H1 (cell line): ENCODE results near the gene SLC43A1. TPM values are rescaled to one million over a fixed set of nuclear protein-coding genes. Genes with fewer than 3 reads are reported as not detected.

Source experiments
- CTCF ChIA-PET: fragments of 300-600 bp; sonication (Branson Sonifier 250); formaldehyde crosslinking; loops from one replicate; lab custom pipeline; 2021; ENCODE audit not compliant: partially characterized antibody; lab: Charles Lee
- POLR2A ChIA-PET: fragments of 300-600 bp; sonication (Branson Sonifier 250); formaldehyde crosslinking; loops from one replicate; lab custom pipeline; 2021; ENCODE audit warnings: inconsistent platforms; ENCODE audit not compliant: partially characterized antibody; lab: Charles Lee
- DNase-seq, 2 experiments: peaks; one replicate each; pipeline versions ENCODE4 v3.0.0 to v3.0.0-alpha.2; 2010 to 2022; ENCODE audit warnings: low spot score in 2 of 2, low read depth in 1 of 2, mixed read lengths in 1 of 2
- FAIRE-seq: peaks from 2 replicates; lab custom pipeline; 2011; peaks lifted over from hg19 to GRCh38; lab: Jason Lieb, UNC
- H2AFZ ChIP-seq: 2 replicates; pipeline ENCODE4 v1.8.1; 2012; ENCODE audit warnings: low read length, inconsistent platforms
- H2AK5ac ChIP-seq: 2 replicates; pipeline ENCODE4 v1.6.1; 2013; ENCODE audit warnings: low read depth, low read length
- H2BK120ac ChIP-seq: replicated peaks from 2 replicates; pipeline ENCODE3; 2013; ENCODE audit warnings: low read depth, low read length, inconsistent platforms
- H2BK12ac ChIP-seq: 2 replicates; pipeline ENCODE4 v1.6.1; 2013; ENCODE audit warnings: low read depth, low read length
- H2BK15ac ChIP-seq: 2 replicates; pipeline ENCODE4 v1.6.1; 2013; ENCODE audit warnings: low read length
- H2BK20ac ChIP-seq: 2 replicates; pipeline ENCODE4 v1.6.1; 2013; ENCODE audit warnings: low read length
- H2BK5ac ChIP-seq: 2 replicates; pipeline ENCODE4 v1.6.1; 2013; ENCODE audit warnings: low read depth, low read length
- H3K14ac ChIP-seq: 2 replicates; pipeline ENCODE4 v1.6.1; 2013; ENCODE audit warnings: inconsistent platforms; ENCODE audit not compliant: insufficient read length
- H3K18ac ChIP-seq: 2 replicates; pipeline ENCODE4 v1.6.1; 2013; ENCODE audit warnings: low read length; ENCODE audit errors: extremely low read depth
- H3K23ac ChIP-seq: 2 replicates; pipeline ENCODE4 v1.6.1; 2013; ENCODE audit warnings: inconsistent platforms; ENCODE audit not compliant: insufficient read length
- H3K23me2 ChIP-seq: 2 replicates; pipeline ENCODE4 v1.6.1; 2013; ENCODE audit warnings: low read depth, low read length
- H3K27ac ChIP-seq: 2 replicates; pipeline ENCODE4 v1.6.1; 2011; ENCODE audit warnings: low read depth, low read length, inconsistent platforms
- H3K27me3 ChIP-seq, 4 experiments: replicated peaks in 1 of 4; 1 replicate in 1 of 4; 2 replicates in 3 of 4; pipeline versions ENCODE4 v1.6.1 to v1.8.1; 2011 to 2013; ENCODE audit warnings: low read length in 3 of 4, mild to moderate bottlenecking in 3 of 4, inconsistent platforms in 2 of 4, mixed read lengths in 2 of 4, moderate library complexity in 1 of 4; ENCODE audit not compliant: control insufficient read depth in 3 of 4, insufficient read depth in 3 of 4; ENCODE audit errors: extremely low read depth in 1 of 4
- H3K36me3 ChIP-seq, 4 experiments: 2 replicates each; pipeline versions ENCODE4 v1.6.1 to v1.8.1; 2011 to 2013; ENCODE audit warnings: mild to moderate bottlenecking in 4 of 4, low read length in 3 of 4, moderate library complexity in 2 of 4, control low read depth in 1 of 4, inconsistent platforms in 1 of 4; ENCODE audit not compliant: insufficient read depth in 4 of 4, control insufficient read depth in 2 of 4
- H3K4ac ChIP-seq: replicated peaks from 2 replicates; pipeline ENCODE3; 2013; ENCODE audit warnings: low read length, low read depth, mixed read lengths, inconsistent platforms; ENCODE audit not compliant: insufficient read length
- H3K4me1 ChIP-seq, 4 experiments: replicated peaks in 1 of 4; 1 replicate in 1 of 4; 2 replicates in 3 of 4; pipeline versions ENCODE4 v1.6.1 to v1.8.1; 2011 to 2013; ENCODE audit warnings: low read length in 3 of 4, inconsistent platforms in 2 of 4, mixed read lengths in 1 of 4; ENCODE audit not compliant: insufficient read depth in 4 of 4, control insufficient read depth in 3 of 4
- H3K4me2 ChIP-seq, 2 experiments: 2 replicates each; pipeline versions ENCODE4 v1.6.1 to v1.8.1; 2011 to 2013; ENCODE audit warnings: low read depth in 2 of 2, low read length in 2 of 2, control low read depth in 1 of 2, inconsistent platforms in 1 of 2, mild to moderate bottlenecking in 1 of 2; ENCODE audit not compliant: insufficient read depth in 1 of 2
- H3K4me3 ChIP-seq, 4 experiments: fragments of 200-600, 300-600 bp in 1 of 4; sonication (generic), shearing (Covaris generic), sonication (Bioruptor Twin) in 1 of 4; 2 replicates each; pipeline versions ENCODE4 v1.5.1 to v1.8.1; 2011 to 2016; ENCODE audit warnings: low read length in 4 of 4, low read depth in 3 of 4, control low read depth in 2 of 4, inconsistent platforms in 2 of 4, mild to moderate bottlenecking in 2 of 4, mixed read lengths in 1 of 4, moderate library complexity in 1 of 4; ENCODE audit not compliant: insufficient read depth in 2 of 4; ENCODE audit errors: extremely low read depth in 1 of 4
- H3K56ac ChIP-seq: replicated peaks from 2 replicates; pipeline ENCODE3; 2013; ENCODE audit warnings: low read depth, mild to moderate bottlenecking, mixed read lengths, low read length, inconsistent platforms; ENCODE audit not compliant: insufficient read length
- H3K79me1 ChIP-seq: 2 replicates; pipeline ENCODE4 v1.6.1; 2013; ENCODE audit warnings: low read depth, low read length, control low read depth
- H3K79me2 ChIP-seq, 2 experiments: 2 replicates each; pipeline versions ENCODE4 v1.6.1 to v1.8.1; 2012 to 2013; ENCODE audit warnings: low read length in 2 of 2, mild to moderate bottlenecking in 2 of 2, inconsistent platforms in 1 of 2; ENCODE audit not compliant: insufficient read depth in 2 of 2, control insufficient read depth in 1 of 2
- H3K9ac ChIP-seq, 4 experiments: replicated peaks in 1 of 4; 1 replicate in 1 of 4; 2 replicates in 3 of 4; pipeline versions ENCODE4 v1.6.1 to v1.8.1; 2011 to 2013; ENCODE audit warnings: low read depth in 3 of 4, low read length in 3 of 4, control low read depth in 2 of 4, mild to moderate bottlenecking in 2 of 4, moderate library complexity in 2 of 4, inconsistent platforms in 1 of 4; ENCODE audit errors: extremely low read depth in 1 of 4
- H3K9me3 ChIP-seq, 2 experiments: 2 replicates each; pipeline versions ENCODE4 v1.6.1 to v1.8.1; 2012 to 2013; ENCODE audit warnings: mild to moderate bottlenecking in 2 of 2, moderate library complexity in 2 of 2, control low read depth in 1 of 2, inconsistent platforms in 1 of 2, low read depth in 1 of 2, low read length in 1 of 2, mixed read lengths in 1 of 2; ENCODE audit not compliant: insufficient read depth in 2 of 2
- H4K20me1 ChIP-seq, 2 experiments: replicated peaks in 1 of 2; 2 replicates each; pipeline versions ENCODE3 to v1.8.1; 2011 to 2013; ENCODE audit warnings: inconsistent platforms in 2 of 2, low read length in 2 of 2, mild to moderate bottlenecking in 1 of 2; ENCODE audit not compliant: insufficient read depth in 2 of 2, control insufficient read depth in 1 of 2
- H4K5ac ChIP-seq: 2 replicates; pipeline ENCODE4 v1.6.1; 2013; ENCODE audit warnings: low read length, low read depth, mixed read lengths, inconsistent platforms; ENCODE audit not compliant: insufficient read length
- H4K8ac ChIP-seq: 2 replicates; pipeline ENCODE4 v1.8.0; 2013; ENCODE audit warnings: mild to moderate bottlenecking, moderate library complexity, low read length, inconsistent platforms; ENCODE audit not compliant: insufficient read depth; ENCODE audit errors: extremely low read depth
- H4K91ac ChIP-seq: replicated peaks from 2 replicates; pipeline ENCODE3; 2013; ENCODE audit warnings: low read length, mixed read lengths, inconsistent platforms; ENCODE audit not compliant: insufficient read length
- CHD1 ChIP-seq: IDR thresholded peaks from 2 replicates; pipeline ENCODE4 v1.6.1; 2012; ENCODE audit warnings: low read depth, low read length, improper control_type of control experiment
- CTBP2 ChIP-seq: IDR thresholded peaks from 2 replicates; pipeline ENCODE4 v1.7.0; 2011; ENCODE audit warnings: borderline replicate concordance, mild to moderate bottlenecking, moderate library complexity, mixed read lengths, low read length; ENCODE audit not compliant: insufficient read depth, insufficient read length
- CTCF ChIP-seq, 3 experiments: IDR thresholded peaks; 1 replicate in 2 of 3; 2 replicates in 1 of 3; pipeline versions ENCODE4 v1.5.1 to v1.6.1; 2011; ENCODE audit warnings: low read length in 3 of 3, mild to moderate bottlenecking in 3 of 3, inconsistent platforms in 2 of 3, low read depth in 1 of 3, moderate library complexity in 1 of 3; ENCODE audit not compliant: insufficient read depth in 1 of 3; ENCODE audit errors: control extremely low read depth in 1 of 3
- EGR1 ChIP-seq: IDR thresholded peaks from 2 replicates; pipeline ENCODE4 v1.6.1; 2011; ENCODE audit warnings: low read depth, low read length, borderline replicate concordance
- FOSL1 ChIP-seq: IDR thresholded peaks from 2 replicates; pipeline ENCODE4 v1.6.1; 2011; ENCODE audit warnings: mild to moderate bottlenecking, low read depth, low read length, moderate library complexity; ENCODE audit not compliant: insufficient read depth
- JUND ChIP-seq: IDR thresholded peaks from 2 replicates; pipeline ENCODE4 v1.6.1; 2011; ENCODE audit warnings: mild to moderate bottlenecking, improper control_type of control experiment, low read length
- KDM1A ChIP-seq: fragments of 200-600, 300-600 bp; sonication (generic); IDR thresholded peaks from 2 replicates; pipeline ENCODE4 v1.7.1; 2016; ENCODE audit warnings: mild to moderate bottlenecking, low read length, borderline replicate concordance
- POLR2AphosphoS5 ChIP-seq: IDR thresholded peaks from 2 replicates; pipeline ENCODE4 v1.6.1; 2011; ENCODE audit warnings: low read depth, low read length
- WGBS, 2 experiments: shearing (Covaris generic) in 1 of 2; methylation state at CpG; one replicate each; pipeline versions ENCODE4 v1.1.6 to v1.1.7; 2013 to 2015; ENCODE audit warnings: low lambda C conversion rate in 2 of 2, mixed read lengths in 2 of 2, inconsistent platforms in 1 of 2, low coverage in 1 of 2, missing lambda C conversion rate in 1 of 2; ENCODE audit not compliant: insufficient replicate concordance in 2 of 2, insufficient coverage in 1 of 2, insufficient read length in 1 of 2; ENCODE audit errors: extremely low coverage in 1 of 2, missing lambda C conversion rate in 1 of 2; 5-methylcytosine and 5-hydroxymethylcytosine counted together
- polyA plus RNA-seq, 7 experiments: library from polyadenylated mRNA; depleted of rRNA in 3 of 7; stranded (reverse) in 5 of 7; unstranded in 2 of 7; fragments of >200 nt in 5 of 7; fragments of 200-250 nt in 2 of 7; gene quantifications; 1 replicate in 5 of 7; 2 replicates in 1 of 7; 4 replicates in 1 of 7; pipeline versions ENCODE4 v1.2.1 to v1.2.3, GENCODE V29; 2011 to 2013; ENCODE audit warnings: missing spikeins in 2 of 7, mixed read lengths in 2 of 7
- total RNA-seq: library from RNA; stranded (reverse); fragmentation: NEBNext Ultra II Directional; extraction: Animal tissue kit (Norgen Biotek cat#: 25700); gene quantifications from 2 replicates; pipeline ENCODE4 v1.2.1, GENCODE V29; 2021
- TF ChIP-seq, protein P1 (sequence below): IDR thresholded peaks from 2 replicates; pipeline ENCODE4 v1.6.1; 2011; ENCODE audit warnings: low read length, improper control_type of control experiment

Gene SLC43A1
- total and polyA plus RNA-seq, 2 of the 8 experiments (the other 6 are each of a cell fraction or from before 2014, with no cell fraction given), result 34.5 to 58.0 TPM

DNA sequence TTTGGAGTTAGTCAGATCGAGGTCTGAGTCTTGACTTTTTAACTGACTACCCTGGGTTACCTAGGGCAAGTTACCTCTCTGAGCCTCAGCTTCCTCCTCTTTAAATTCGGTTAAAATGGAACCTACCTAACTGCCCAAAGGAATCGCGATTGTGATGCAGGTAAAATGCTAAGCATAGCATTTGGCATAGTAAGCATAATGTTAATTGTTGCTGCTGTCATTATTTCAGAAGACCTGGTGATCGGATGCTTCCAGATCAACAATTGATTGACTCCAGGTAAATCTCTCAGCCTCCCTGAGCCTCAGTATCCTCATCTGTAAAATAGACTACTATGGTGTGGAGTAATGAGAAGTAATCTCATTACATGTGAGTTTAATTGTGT is 550 bp upstream of the SLC43A1 start:
- Histone ChIP-seq H4K5ac (no peak overlapping the region), H2AFZ (peak overlapping the region; percentile 29; the same call in 1 of the 2 replicates), H2BK120ac (peak overlapping the region; percentile 13), H3K4me3 (peak overlapping the region; percentile 49 to 76 (median 68)), H3K4me2 (peak overlapping the region; percentile 56 to 95), H3K9ac (peak overlapping the region in 1 of 4 experiments; percentile 0; a peak in 1 of 7 replicates), H3K14ac (no peak overlapping the region), H3K27ac (no peak overlapping the region), H3K79me1 (0 out of 2 replicates have a peak, but pooled peaks cover 2% of the 10 kb centered on the region), H3K4ac (no peak overlapping the region), H2BK12ac (no peak overlapping the region; the same call in 1 of the 2 replicates), H2BK15ac (no peak overlapping the region), H2AK5ac (no peak overlapping the region), H4K91ac (peak overlapping the region; percentile 60), H3K4me1 (peaks cover 3 to 10% (median 5%) of the 10 kb centered on the region in 4 experiments), H3K56ac (no peak overlapping the region), H3K23me2 (peaks cover 19% of the 10 kb centered on the region; the same call in 1 of the 2 replicates), H2BK20ac (no peak overlapping the region), H4K8ac (no peak overlapping the region), H3K79me2 (peaks cover 0 to 17% of the 10 kb centered on the region in 2 experiments; a peak in 3 of 4 replicates), H4K20me1 (peaks cover 2 to 3% of the 10 kb centered on the region in 2 experiments), H2BK5ac (no peak overlapping the region; the same call in 1 of the 2 replicates), H3K18ac (peak overlapping the region; percentile 68; the same call in 1 of the 2 replicates), H3K9me3 (no peaks in the 10 kb centered on the region), H3K23ac (no peak overlapping the region), H3K36me3 (no peaks in the 10 kb centered on the region), H3K27me3 (peaks cover 0 to 21% (median 10%) of the 10 kb centered on the region in 4 experiments; a peak in 4 of 7 replicates)
- POLR2A ChIA-PET, result interaction anchor here (1.2 to 8.4 kb wide), 15 partner anchors 11 to 191 kb away, joined by 3 to 110 read pairs (median 28); partner anchors contain the start of genes RTN4RL2, SMTNL1, TIMM10 and YPEL4
- DNase-seq (no peak), FAIRE-seq (no peak)
- CTCF ChIA-PET, result interaction anchor here (0.6 to 25.4 kb wide), 11 partner anchors 11 to 171 kb away, joined by 3 to 1146 read pairs (median 4); partner anchors contain the start of genes RTN4RL2, TIMM10 and UBE2L6
- WGBS, 2 experiments, result 15% methylated on average over 5 of the region's 5 CpGs; no CpG with 5 or more reads in 1 of the 2 experiments
- no peak for TF ChIP-seq FOSL1
- TF ChIP-seq, protein P1, sequence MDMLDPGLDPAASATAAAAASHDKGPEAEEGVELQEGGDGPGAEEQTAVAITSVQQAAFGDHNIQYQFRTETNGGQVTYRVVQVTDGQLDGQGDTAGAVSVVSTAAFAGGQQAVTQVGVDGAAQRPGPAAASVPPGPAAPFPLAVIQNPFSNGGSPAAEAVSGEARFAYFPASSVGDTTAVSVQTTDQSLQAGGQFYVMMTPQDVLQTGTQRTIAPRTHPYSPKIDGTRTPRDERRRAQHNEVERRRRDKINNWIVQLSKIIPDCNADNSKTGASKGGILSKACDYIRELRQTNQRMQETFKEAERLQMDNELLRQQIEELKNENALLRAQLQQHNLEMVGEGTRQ, result no peak
- no peak for TF ChIP-seq POLR2AphosphoS5
- no peak for TF ChIP-seq CTBP2
- TF ChIP-seq JUND, result no peak
- no peak for TF ChIP-seq CTCF (IDR thresholded peaks at IDR 0.05; ENCODE audit: control extremely low read depth in 1 of 3, insufficient read depth in 1 of 3, low read depth in 1 of 3, low read length in 3 of 3)
- no peak for TF ChIP-seq CHD1
- no peak for TF ChIP-seq EGR1
- TF ChIP-seq KDM1A, result no peak
